SK-N-SH treated with all-trans-retinoic acid at 6 μM for 48 hours (cell line): Measurements from ENCODE around the gene HIVEP3.

Experiments
- ATAC-seq: fragments of 200-7000 bp; cut with Tn5 transposase; 3 replicates; pipeline ENCODE4 v1.9.1; 2020; ENCODE audit warnings: mild to moderate bottlenecking, moderate library complexity
- ARNTL ChIP-seq: fragments of 450-650 bp; formaldehyde crosslinking; IDR thresholded peaks from 2 replicates; pipeline ENCODE4 v1.5.0; 2020; ENCODE audit warnings: low read depth, mild to moderate bottlenecking, moderate library complexity, borderline replicate concordance
- CSDC2 ChIP-seq: fragments of 250-450 bp; sonication (Bioruptor Pico); IDR thresholded peaks from 2 replicates; pipeline ENCODE4 v1.5.0; 2020; ENCODE audit warnings: mild to moderate bottlenecking, moderate library complexity
- CSRNP3 ChIP-seq: fragments of 250-450 bp; sonication (Bioruptor Pico); IDR thresholded peaks from 2 replicates; pipeline ENCODE4 v1.5.1; 2021; ENCODE audit warnings: mild to moderate bottlenecking, moderate library complexity
- ESRRG ChIP-seq: fragments of 250-450 bp; sonication (Bioruptor Pico); IDR thresholded peaks from 2 replicates; pipeline ENCODE4 v1.6.1; 2021; ENCODE audit warnings: mild to moderate bottlenecking
- GLIS3 ChIP-seq: fragments of 250-450 bp; sonication (Bioruptor Pico); IDR thresholded peaks from 2 replicates; pipeline ENCODE4 v1.5.0; 2020; ENCODE audit warnings: mild to moderate bottlenecking, moderate library complexity
- ISL1 ChIP-seq: fragments of 250-450 bp; sonication (Bioruptor Pico); IDR thresholded peaks from 2 replicates; pipeline ENCODE4 v2.1.2; 2022; ENCODE audit warnings: mild to moderate bottlenecking, moderate library complexity
- OSR1 ChIP-seq: fragments of 250-450 bp; sonication (Bioruptor Pico); IDR thresholded peaks from 2 replicates; pipeline ENCODE4 v1.8.0; 2022; ENCODE audit warnings: moderate library complexity, mild to moderate bottlenecking, inconsistent platforms
- PATZ1 ChIP-seq: fragments of 250-450 bp; sonication (Bioruptor Pico); IDR thresholded peaks from 2 replicates; pipeline ENCODE4 v1.8.0; 2020; ENCODE audit warnings: mild to moderate bottlenecking, moderate library complexity, borderline replicate concordance
- PPARA ChIP-seq: fragments of 250-450 bp; sonication (Bioruptor Pico); IDR thresholded peaks from 2 replicates; pipeline ENCODE4 v1.5.0; 2020; ENCODE audit warnings: mild to moderate bottlenecking, borderline replicate concordance
- RARB ChIP-seq: fragments of 250-450 bp; sonication (Bioruptor Pico); IDR thresholded peaks from 2 replicates; pipeline ENCODE4 v1.8.0; 2021; ENCODE audit warnings: mild to moderate bottlenecking, moderate library complexity
- SNAI2 ChIP-seq: fragments of 250-450 bp; sonication (Bioruptor Pico); IDR thresholded peaks from 2 replicates; pipeline ENCODE4 v1.5.0; 2020; ENCODE audit warnings: mild to moderate bottlenecking, moderate library complexity
- TOX ChIP-seq: fragments of 250-450 bp; sonication (Bioruptor Pico); IDR thresholded peaks from 2 replicates; pipeline ENCODE4 v1.8.0; 2021; ENCODE audit warnings: mild to moderate bottlenecking, moderate library complexity, borderline replicate concordance
- TSHZ2 ChIP-seq: fragments of 250-450 bp; sonication (Bioruptor Pico); IDR thresholded peaks from 2 replicates; pipeline ENCODE4 v1.5.0; 2020; ENCODE audit warnings: mild to moderate bottlenecking, moderate library complexity
- ZC3H10 ChIP-seq: fragments of 250-450 bp; sonication (Bioruptor Pico); IDR thresholded peaks from 2 replicates; pipeline ENCODE4 v1.5.1; 2021; ENCODE audit warnings: mild to moderate bottlenecking, moderate library complexity
- ZFP3 ChIP-seq: fragments of 250-450 bp; sonication (Bioruptor Pico); IDR thresholded peaks from 2 replicates; pipeline ENCODE4 v1.5.0; 2020; ENCODE audit warnings: mild to moderate bottlenecking, moderate library complexity
- ZFP30 ChIP-seq: fragments of 450-650 bp; formaldehyde crosslinking; IDR thresholded peaks from 2 replicates; pipeline ENCODE4 v1.5.0; 2022; ENCODE audit warnings: mild to moderate bottlenecking, moderate library complexity
- ZNF565 ChIP-seq: fragments of 450-650 bp; formaldehyde crosslinking; conservative IDR thresholded peaks from 2 replicates; pipeline ENCODE4 v1.5.0; 2020; ENCODE audit warnings: low read depth, mild to moderate bottlenecking, moderate library complexity
- ZNF70 ChIP-seq: fragments of 450-650 bp; formaldehyde crosslinking; IDR thresholded peaks from 2 replicates; pipeline ENCODE4 v1.5.0; 2020; ENCODE audit warnings: mild to moderate bottlenecking, moderate library complexity
- ZNF8 ChIP-seq: fragments of 450-650 bp; formaldehyde crosslinking; IDR thresholded peaks from 2 replicates; pipeline ENCODE4 v1.5.0; 2020; ENCODE audit warnings: mild to moderate bottlenecking, moderate library complexity

HIVEP3 gene

GRCh38 chr1:41586230-41586629 lies 332.5 kb downstream of the HIVEP3 start:
- ATAC-seq, result no peak
- no peak for TF ChIP-seq CSRNP3 (CRISPR knock-in tag)
- TF ChIP-seq TSHZ2 (CRISPR knock-in tag), result no peak
- TF ChIP-seq RARB (CRISPR knock-in tag), result no peak
- TF ChIP-seq CSDC2 (CRISPR knock-in tag), result no peak
- TF ChIP-seq OSR1 (CRISPR knock-in tag), result no peak
- TF ChIP-seq ZNF565, result no peak
- TF ChIP-seq ISL1, result no peak
- no peak for TF ChIP-seq ZFP3
- TF ChIP-seq GLIS3 (CRISPR knock-in tag), result no peak
- TF ChIP-seq ZFP30 (CRISPR knock-in tag), result no peak
- no peak for TF ChIP-seq ZNF8 (CRISPR knock-in tag)
- TF ChIP-seq ZNF70, result no peak
- no peak for TF ChIP-seq PPARA
- TF ChIP-seq ZC3H10 (CRISPR knock-in tag), result no peak
- no peak for TF ChIP-seq TOX
- TF ChIP-seq ARNTL (CRISPR knock-in tag), result no peak

- TF ChIP-seq CSRNP3 (CRISPR knock-in tag), result no peak
- TF ChIP-seq ZFP3, result no peak
- no peak for ATAC-seq
Observed at GRCh38 chr1:41583658-41584547, 334.8 kb downstream of the HIVEP3 start.

- no peak for TF ChIP-seq ESRRG (CRISPR knock-in tag)
- TF ChIP-seq OSR1 (CRISPR knock-in tag), result no peak
- TF ChIP-seq CSRNP3 (CRISPR knock-in tag), result no peak
- TF ChIP-seq ZFP30 (CRISPR knock-in tag), result no peak
- no peak for TF ChIP-seq TOX
- TF ChIP-seq SNAI2, result no peak
- TF ChIP-seq ZNF565, result no peak
- no peak for TF ChIP-seq ZNF70
- no peak for TF ChIP-seq ARNTL (CRISPR knock-in tag)
- no peak for TF ChIP-seq PATZ1
- ATAC-seq, result no peak
Observed at GRCh38 chr1:41582851-41583657, 335.7 kb downstream of the HIVEP3 start.
